ENCODE data around the gene DNAJB9.

- TF ChIP-seq EZH2 (IDR thresholded peaks at IDR 0.05; ENCODE audit: insufficient read depth, poor library complexity, severe bottlenecking) = no peak
- TF ChIP-seq EZH2phosphoT487 (IDR thresholded peaks at IDR 0.05; ENCODE audit: insufficient read depth, low read depth) = no peak
Observed at GRCh38 chr7:108598153-108598552, 28.5 kb downstream of the DNAJB9 start.

Data from GM23248 (cell line).